MG63 (cell line): ENCODE data around the gene COX15. TPM values are rescaled to one million over a fixed set of nuclear protein-coding genes. Genes with fewer than 3 reads are reported as not detected.

Experiments
- DNase-seq: peaks from one replicate; pipeline ENCODE4 v3.0.0-alpha.2; 2020
- H3K27me3 ChIP-seq: fragments of 250-450 bp; sonication (Bioruptor Pico); 2 replicates; pipeline ENCODE4 v1.5.1; 2020; ENCODE audit warnings: mild to moderate bottlenecking, moderate library complexity
- H3K36me3 ChIP-seq: fragments of 250-450 bp; sonication (Bioruptor Pico); 2 replicates; pipeline ENCODE4 v1.5.1; 2020; ENCODE audit warnings: mild to moderate bottlenecking, moderate library complexity
- H3K4me3 ChIP-seq: fragments of 250-450 bp; sonication (Bioruptor Pico); 2 replicates; pipeline ENCODE4 v1.5.1; 2020; ENCODE audit warnings: mild to moderate bottlenecking, moderate library complexity
- H3K9me3 ChIP-seq: fragments of 250-450 bp; sonication (Bioruptor Pico); 2 replicates; pipeline ENCODE4 v1.5.1; 2020; ENCODE audit warnings: mild to moderate bottlenecking, moderate library complexity
- total RNA-seq: library from RNA; depleted of rRNA; stranded (reverse); fragments of >200 nt; shearing (Covaris generic); gene quantifications from 2 replicates; pipeline ENCODE4 v1.2.3, GENCODE V29; 2014; ENCODE audit warnings: low replicate concordance; rRNA removed

COX15 gene
- total RNA-seq, 1 experiment from 2014 or later, result 27.4 TPM

- Histone ChIP-seq H3K36me3 (peaks cover 81% of the 10 kb centered on the region), H3K27me3 (no peaks in the 10 kb centered on the region), H3K9me3 (no peaks in the 10 kb centered on the region), H3K4me3 (no peak overlapping the region)
- no peak for DNase-seq
These were observed 31.3 kb downstream of the COX15 start for GRCh38 chr10:99700649-99701048.

GRCh38 chr10:99698504-99699080 is 33.3 kb downstream of the COX15 start:
- Histone ChIP-seq H3K36me3 (peaks cover 73% of the 10 kb centered on the region), H3K4me3 (no peak overlapping the region), H3K9me3 (no peaks in the 10 kb centered on the region), H3K27me3 (no peaks in the 10 kb centered on the region)
- no peak for DNase-seq

- peaks cover 77% of the 10 kb centered on the region for H3K36me3 ChIP-seq
- H3K4me3 ChIP-seq, result no peak overlapping the region
- no peaks in the 10 kb centered on the region for H3K9me3 ChIP-seq
- no peaks in the 10 kb centered on the region for H3K27me3 ChIP-seq
- no peak for DNase-seq
These were observed 36.2 kb downstream of the COX15 start for GRCh38 chr10:99695761-99696160.

DNA sequence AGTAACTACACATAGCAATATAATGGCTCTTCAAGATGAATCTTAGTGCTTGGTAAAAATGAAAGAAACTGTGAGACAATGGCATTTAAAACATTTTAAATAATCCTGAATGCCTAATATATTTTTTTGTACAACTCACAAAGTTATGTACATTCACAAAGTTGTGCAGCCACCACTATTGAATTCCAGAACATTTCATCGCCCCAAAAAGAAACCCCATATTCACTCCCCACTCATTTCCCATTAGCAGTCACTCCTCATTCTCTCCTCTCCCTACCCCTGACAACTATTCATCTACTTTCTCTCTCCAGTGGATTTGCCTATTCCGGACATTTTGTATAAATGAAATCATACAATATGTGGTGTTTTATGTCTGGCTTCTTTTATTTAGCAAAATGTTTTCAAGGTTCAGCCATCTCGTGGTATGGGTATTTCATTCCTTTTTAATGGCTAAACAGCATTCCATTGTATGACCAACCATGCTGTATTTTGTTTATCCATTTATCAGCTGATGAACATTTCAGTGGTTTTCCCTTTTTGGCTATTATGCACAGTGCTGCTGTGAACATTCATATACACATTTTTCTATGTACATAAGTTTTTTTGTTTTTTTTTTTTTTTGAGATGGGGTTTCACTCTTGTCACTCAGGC is 37.9 kb downstream of the COX15 start:
- Histone ChIP-seq H3K36me3 (peaks cover 72% of the 10 kb centered on the region), H3K9me3 (no peaks in the 10 kb centered on the region), H3K27me3 (no peaks in the 10 kb centered on the region), H3K4me3 (no peak overlapping the region)
- DNase-seq, result no peak

DNA sequence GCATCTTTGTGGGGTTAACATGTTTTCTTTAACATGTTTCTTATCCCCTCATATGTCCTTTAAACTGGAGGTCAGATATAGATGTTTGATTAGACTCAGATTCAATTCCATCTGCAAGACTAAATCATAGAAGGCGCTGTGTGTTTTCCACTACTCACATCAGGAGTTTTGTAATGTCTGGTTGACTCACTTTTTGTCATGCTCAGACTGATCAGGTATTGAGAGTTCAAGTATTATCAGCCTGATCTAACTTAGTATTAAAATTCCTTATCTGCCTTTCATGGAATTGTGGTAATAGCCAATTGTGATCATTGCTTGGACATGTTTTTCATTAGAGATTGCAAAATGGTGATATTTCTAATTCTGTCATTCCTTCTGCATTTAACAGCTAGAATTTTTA is 42.5 kb downstream of the COX15 start:
- Histone ChIP-seq H3K36me3 (peaks cover 36% of the 10 kb centered on the region), H3K9me3 (no peaks in the 10 kb centered on the region), H3K27me3 (no peaks in the 10 kb centered on the region), H3K4me3 (no peak overlapping the region)
- no peak for DNase-seq

DNA sequence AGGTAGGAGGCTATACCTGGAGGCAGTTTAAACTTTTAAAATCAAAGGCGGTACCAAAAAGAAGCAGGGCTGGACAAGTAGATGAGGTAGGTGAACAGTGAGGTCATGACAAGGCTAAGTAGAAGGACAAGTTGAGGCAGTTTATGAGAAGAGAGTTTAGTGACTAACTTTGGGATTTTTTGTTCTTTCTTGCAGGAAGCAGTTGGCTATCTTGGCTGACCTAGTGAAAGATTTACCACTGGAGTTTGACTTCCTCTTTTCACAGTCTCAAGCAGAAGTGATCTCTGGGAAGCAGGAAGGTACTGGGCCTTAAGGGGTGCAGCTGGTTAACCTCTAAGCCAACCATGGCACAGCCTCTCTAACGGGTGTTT is 46.3 kb downstream of the COX15 start:
- H3K36me3 ChIP-seq, result peaks cover 26% of the 10 kb centered on the region
- no peak overlapping the region for H3K4me3 ChIP-seq
- DNase-seq, result no peak
- H3K27me3 ChIP-seq, result no peaks in the 10 kb centered on the region
- no peaks in the 10 kb centered on the region for H3K9me3 ChIP-seq

DNA sequence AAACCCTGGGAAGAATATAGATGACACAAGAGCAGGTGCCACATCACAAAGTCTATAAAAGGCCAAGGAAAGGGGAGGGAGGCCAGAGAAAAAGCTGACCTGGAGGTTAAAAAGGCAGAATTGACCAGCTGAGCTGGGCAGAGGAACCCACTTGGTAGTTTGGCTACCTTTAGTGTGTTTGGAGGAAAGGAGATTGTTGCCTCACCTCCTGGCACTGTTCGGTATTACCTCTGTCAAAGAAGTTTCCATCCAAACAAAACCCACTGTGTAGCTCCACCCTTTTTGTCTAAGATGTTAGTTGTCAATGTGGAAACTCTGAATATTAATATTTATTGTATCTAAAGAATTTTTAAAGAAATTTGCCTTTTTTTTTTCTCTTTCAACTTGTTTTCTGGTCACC is 49.2 kb downstream of the COX15 start:
- H3K36me3 ChIP-seq, result peaks cover 34% of the 10 kb centered on the region
- no peaks in the 10 kb centered on the region for H3K9me3 ChIP-seq
- H3K27me3 ChIP-seq, result no peaks in the 10 kb centered on the region
- no peak for DNase-seq
- H3K4me3 ChIP-seq, result no peak overlapping the region

Other genes starting within 250 kb of the COX15 start
- gene NKX2-3, start 199.2 kb downstream of the COX15 start, total RNA-seq, result 0.46 TPM in 1 of 2 replicates, not detected in the other
- gene SLC25A28, start 111.7 kb downstream of the COX15 start, total RNA-seq, result 20.0 and 35.3 TPM in 2 replicates
- gene ENTPD7, start 72.6 kb downstream of the COX15 start, total RNA-seq, result 9.8 and 11.8 TPM in 2 replicates
- 17.6 and 26.6 TPM in 2 replicates for gene CUTC, start 107 bp upstream of the COX15 start, total RNA-seq
- gene ABCC2, start 50.5 kb upstream of the COX15 start, total RNA-seq, result 0.72 and 1.7 TPM in 2 replicates